Neuronal stem cell (in vitro differentiated cells): ENCODE measurements around the gene GGCX.

ENCODE experiments used
- DNase-seq: peaks from one replicate; pipeline ENCODE4 v3.0.0-alpha.2; 2013; ENCODE audit warnings: low spot score
- H2AFZ ChIP-seq: one replicate; pipeline ENCODE4 v1.6.1; 2013; ENCODE audit warnings: mild to moderate bottlenecking, low read length, inconsistent platforms
- H2AK5ac ChIP-seq: 2 replicates; pipeline ENCODE4 v1.6.1; 2013; ENCODE audit warnings: low read depth, mild to moderate bottlenecking, inconsistent platforms, low read length, moderate library complexity, mixed read lengths
- H2BK120ac ChIP-seq: 2 replicates; pipeline ENCODE4 v1.6.1; 2013; ENCODE audit warnings: low read depth, mild to moderate bottlenecking, inconsistent platforms, low read length, moderate library complexity, mixed read lengths
- H2BK12ac ChIP-seq: one replicate; pipeline ENCODE4 v1.6.1; 2013; ENCODE audit warnings: low read length, inconsistent platforms
- H2BK15ac ChIP-seq: 2 replicates; pipeline ENCODE4 v1.6.1; 2013; ENCODE audit warnings: mild to moderate bottlenecking, low read length, inconsistent platforms, mixed read lengths
- H2BK5ac ChIP-seq: one replicate; pipeline ENCODE4 v1.6.1; 2013; ENCODE audit warnings: inconsistent platforms, mild to moderate bottlenecking, low read length, moderate library complexity
- H3K14ac ChIP-seq: one replicate; pipeline ENCODE4 v1.6.1; 2013; ENCODE audit warnings: low read length, inconsistent platforms
- H3K18ac ChIP-seq: 2 replicates; pipeline ENCODE4 v1.6.1; 2013; ENCODE audit warnings: low read length, inconsistent platforms
- H3K23ac ChIP-seq: 2 replicates; pipeline ENCODE4 v1.6.1; 2013; ENCODE audit warnings: low read depth, mild to moderate bottlenecking, mixed read lengths, low read length, inconsistent platforms; ENCODE audit not compliant: poor library complexity
- H3K27ac ChIP-seq: replicated peaks from 3 replicates; pipeline ENCODE4 v1.5.1; 2013; ENCODE audit warnings: low read length, inconsistent platforms
- H3K27me3 ChIP-seq, 3 experiments: 2 replicates each; pipeline ENCODE4 v1.6.1; 2013; ENCODE audit warnings: low read length in 3 of 3, mild to moderate bottlenecking in 2 of 3, inconsistent platforms in 1 of 3, low read depth in 1 of 3, mixed read lengths in 1 of 3, moderate library complexity in 1 of 3; ENCODE audit not compliant: control insufficient read depth in 3 of 3, insufficient read depth in 3 of 3
- H3K36me3 ChIP-seq, 2 donors: replicated peaks in 1 of 2; 2 replicates each; pipeline ENCODE4 v1.6.1; 2013; ENCODE audit warnings: low read length in 2 of 2; ENCODE audit not compliant: control insufficient read depth in 2 of 2, insufficient read depth in 2 of 2
- H3K4ac ChIP-seq: 2 replicates; pipeline ENCODE4 v1.6.1; 2013; ENCODE audit warnings: inconsistent platforms, mild to moderate bottlenecking, low read length, moderate library complexity
- H3K4me1 ChIP-seq, 2 donors: 1 replicate in 1 of 2; 2 replicates in 1 of 2; pipeline ENCODE4 v1.6.1; 2013; ENCODE audit warnings: low read length in 2 of 2, low read depth in 1 of 2; ENCODE audit not compliant: control insufficient read depth in 2 of 2, insufficient read depth in 1 of 2
- H3K4me2 ChIP-seq: one replicate; pipeline ENCODE4 v1.6.1; 2013; ENCODE audit warnings: mild to moderate bottlenecking, low read length, inconsistent platforms; ENCODE audit not compliant: insufficient read depth, poor library complexity, severe bottlenecking
- H3K4me3 ChIP-seq, 2 donors: 2 replicates each; pipeline ENCODE4 v1.5.1; 2013; ENCODE audit warnings: low read length in 2 of 2, mild to moderate bottlenecking in 2 of 2, inconsistent platforms in 1 of 2, moderate library complexity in 1 of 2
- H3K79me1 ChIP-seq: one replicate; pipeline ENCODE4 v1.6.1; 2013; ENCODE audit warnings: low read depth, mild to moderate bottlenecking, inconsistent platforms, low read length, moderate library complexity
- H3K9ac ChIP-seq: one replicate; pipeline ENCODE4 v1.6.1; 2013; ENCODE audit warnings: mild to moderate bottlenecking, low read depth, low read length, inconsistent platforms; ENCODE audit not compliant: poor library complexity
- H3K9me3 ChIP-seq, 2 donors: replicated peaks in 1 of 2; 2 replicates each; pipeline versions ENCODE3 to v1.6.1; 2013; ENCODE audit warnings: low read length in 2 of 2, mild to moderate bottlenecking in 2 of 2, inconsistent platforms in 1 of 2, low read depth in 1 of 2, mixed read lengths in 1 of 2, moderate library complexity in 1 of 2; ENCODE audit not compliant: control insufficient read depth in 2 of 2, insufficient read depth in 1 of 2
- H4K8ac ChIP-seq: one replicate; pipeline ENCODE4 v1.6.1; 2013; ENCODE audit warnings: low read depth, mild to moderate bottlenecking, inconsistent platforms, low read length, moderate library complexity
- H4K91ac ChIP-seq: one replicate; pipeline ENCODE4 v1.6.1; 2013; ENCODE audit warnings: low read length, low read depth, mild to moderate bottlenecking, inconsistent platforms; ENCODE audit not compliant: poor library complexity
- WGBS, 2 donors: extraction: QIAGEN DNeasy Blood & Tissue Kit; methylation state at CpG; one replicate each; pipeline ENCODE4 v1.1.7; 2013; ENCODE audit warnings: missing lambda C conversion rate in 2 of 2, mixed read lengths in 1 of 2; ENCODE audit not compliant: insufficient read length in 2 of 2, insufficient replicate concordance in 1 of 2; ENCODE audit errors: extremely low coverage in 2 of 2; 5-methylcytosine and 5-hydroxymethylcytosine counted together

GGCX gene

GRCh38 chr2:85585781-85586105 is 24.4 kb upstream of the GGCX start:
- Histone ChIP-seq H2BK120ac (no peak overlapping the region), H2BK15ac (no peak overlapping the region), H3K4ac (no peak overlapping the region), H3K27me3 (peaks cover 0 to 26% (median 3%) of the 10 kb centered on the region in 3 experiments), H2AK5ac (no peak overlapping the region), H3K4me2 (no peak overlapping the region), H3K4me3 (no peak overlapping the region), H3K9ac (no peak overlapping the region), H3K23ac (no peak overlapping the region), H2BK12ac (no peak overlapping the region), H3K9me3 (no peaks in the 10 kb centered on the region), H3K36me3 (no peaks in the 10 kb centered on the region), H3K79me1 (no peaks in the 10 kb centered on the region), H3K27ac (no peak overlapping the region), H2BK5ac (no peak overlapping the region), H3K14ac (no peak overlapping the region), H3K4me1 (peaks cover 6 to 15% of the 10 kb centered on the region in 2 donors), H2AFZ (peak overlapping the region; percentile 58), H4K8ac (no peak overlapping the region), H4K91ac (no peak overlapping the region), H3K18ac (no peak overlapping the region)
- no peak for DNase-seq
- no CpG with 5 or more reads among the region's 1 CpG for WGBS, 2 donors

GRCh38 chr2:85584857-85585780 is 23.8 kb upstream of the GGCX start:
- no peak overlapping the region for H3K4me3 ChIP-seq
- no peak overlapping the region for H2BK120ac ChIP-seq
- H3K4me1 ChIP-seq: peaks cover 6 to 15% of the 10 kb centered on the region in 2 donors
- no peaks in the 10 kb centered on the region for H3K79me1 ChIP-seq
- no peak overlapping the region for H3K9ac ChIP-seq
- H4K8ac ChIP-seq: no peak overlapping the region
- peaks cover 0 to 26% (median 3%) of the 10 kb centered on the region in 3 experiments for H3K27me3 ChIP-seq
- H4K91ac ChIP-seq: no peak overlapping the region
- no peaks in the 10 kb centered on the region for H3K36me3 ChIP-seq
- no peak for DNase-seq
- no peak overlapping the region for H3K4me2 ChIP-seq
- no peak overlapping the region for H2BK12ac ChIP-seq
- H3K9me3 ChIP-seq: no peaks in the 10 kb centered on the region
- no peak overlapping the region for H2AK5ac ChIP-seq
- H3K18ac ChIP-seq: no peak overlapping the region
- peak overlapping the region; percentile 58 for H2AFZ ChIP-seq
- no peak overlapping the region for H2BK15ac ChIP-seq
- no CpG with 5 or more reads among the region's 9 CpGs for WGBS, 2 donors
- H3K4ac ChIP-seq: no peak overlapping the region
- H3K14ac ChIP-seq: no peak overlapping the region
- H3K23ac ChIP-seq: no peak overlapping the region
- peak overlapping the region; percentile 43 for H2BK5ac ChIP-seq
- H3K27ac ChIP-seq: no peak overlapping the region

DNA sequence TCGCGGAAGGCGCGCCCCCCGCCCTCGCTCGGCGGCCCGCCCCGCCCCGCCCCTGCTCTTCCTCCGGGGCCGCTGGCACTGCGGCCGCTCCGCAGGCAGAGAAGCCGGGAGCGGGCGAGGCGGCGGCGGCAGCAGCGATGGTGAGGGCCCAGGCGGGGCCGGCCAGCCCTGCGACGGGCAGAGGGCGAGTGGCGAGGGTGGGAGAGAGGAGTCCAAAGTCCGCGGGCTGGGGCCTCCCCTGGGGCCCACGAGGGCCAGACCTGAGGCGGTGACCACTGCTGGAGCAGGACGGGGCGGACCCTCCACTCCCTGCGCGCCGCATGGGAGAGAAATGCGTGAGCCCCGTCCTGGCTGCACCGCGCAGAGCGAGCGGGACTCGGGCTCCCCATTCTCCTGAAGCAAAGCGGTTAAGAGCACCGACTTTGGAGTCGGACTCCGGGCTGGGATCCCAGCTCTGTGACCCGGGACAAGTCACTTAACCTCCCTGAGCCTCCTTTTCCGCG is 23.1 kb upstream of the GGCX start, which contains the start of gene VAMP5:
Gene VAMP5, plus strand, starts transcription at position 78 of the 503 bp plus-strand sequence. Its CDS starts 60 bp downstream, at position 138.
- H3K4me3 ChIP-seq: peak within 1 kb of the TSS in 1 of 2 donors; percentile 72
- no peaks in the 10 kb centered on the region for H3K79me1 ChIP-seq
- no peaks in the 10 kb centered on the region for H3K36me3 ChIP-seq
- H3K9ac ChIP-seq: no peak within 1 kb of the TSS
- peak within 1 kb of the TSS; percentile 72 for H3K18ac ChIP-seq
- no CpG with 5 or more reads among the region's 52 CpGs for whole genome bisulfite sequencing, 2 donors
- H3K4me2 ChIP-seq: peak within 1 kb of the TSS; percentile 51
- H3K9me3 ChIP-seq: no peaks in the 10 kb centered on the region
- no peak within 1 kb of the TSS for H2BK120ac ChIP-seq
- H2BK5ac ChIP-seq: peak within 1 kb of the TSS; percentile 43
- H3K27me3 ChIP-seq: peaks cover 0 to 26% (median 3%) of the 10 kb centered on the region in 3 experiments
- H2AFZ ChIP-seq: peak within 1 kb of the TSS; percentile 58
- no peak within 1 kb of the TSS for H3K23ac ChIP-seq
- peak within 1 kb of the TSS; percentile 73 for H3K14ac ChIP-seq
- H3K27ac ChIP-seq: no peak within 1 kb of the TSS
- H3K4ac ChIP-seq: no peak within 1 kb of the TSS
- no peak within 1 kb of the TSS for H4K8ac ChIP-seq
- H2AK5ac ChIP-seq: no peak within 1 kb of the TSS
- no peak within 1 kb of the TSS for H4K91ac ChIP-seq
- no peak for DNase-seq
- H2BK12ac ChIP-seq: no peak within 1 kb of the TSS
- H2BK15ac ChIP-seq: no peak within 1 kb of the TSS
- peaks cover 10 to 23% of the 10 kb centered on the region in 2 donors for H3K4me1 ChIP-seq

DNA sequence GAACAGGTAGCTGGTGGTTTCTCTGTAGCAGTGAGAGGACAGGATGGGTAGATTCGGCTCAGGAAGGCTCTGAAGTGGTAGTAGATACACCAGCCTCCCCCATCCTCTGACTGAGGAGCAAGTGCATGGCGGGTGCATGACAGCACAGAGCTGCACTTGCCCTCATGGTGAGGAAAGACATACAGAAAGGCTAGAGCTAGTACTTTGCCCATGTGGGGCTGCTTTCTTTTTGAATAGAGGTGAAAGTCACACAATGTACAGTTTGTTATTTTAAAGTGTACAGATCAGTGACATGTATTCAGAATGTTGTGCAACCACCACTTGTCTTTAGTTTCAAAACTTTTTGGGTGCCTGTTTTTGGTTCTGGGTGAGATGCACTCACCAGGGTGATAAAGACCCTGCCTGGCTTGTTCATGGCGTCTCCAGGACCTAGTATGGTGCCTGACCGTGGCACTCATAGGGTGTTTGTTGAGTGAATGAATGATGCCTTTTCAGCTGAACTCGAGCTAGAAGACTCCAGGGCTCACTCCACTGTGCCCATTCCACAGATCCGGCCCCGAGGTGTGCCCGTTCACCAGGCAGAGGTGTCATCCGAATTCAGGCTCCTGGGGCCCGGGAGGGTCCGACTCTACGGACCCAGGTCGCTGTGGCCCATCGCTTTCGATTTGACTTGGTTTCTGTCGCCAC is 22.5 kb upstream of the GGCX start:
- Histone ChIP-seq H3K4me1 (peaks cover 13 to 29% of the 10 kb centered on the region in 2 donors), H3K4me2 (peak overlapping the region; percentile 51), H2BK120ac (no peak overlapping the region), H3K18ac (peak overlapping the region; percentile 44), H2BK15ac (no peak overlapping the region), H3K9me3 (no peaks in the 10 kb centered on the region), H3K4ac (no peak overlapping the region), H2AFZ (no peak overlapping the region), H4K91ac (no peak overlapping the region), H3K79me1 (no peaks in the 10 kb centered on the region), H3K36me3 (no peaks in the 10 kb centered on the region), H3K9ac (no peak overlapping the region), H2BK12ac (no peak overlapping the region), H3K4me3 (no peak overlapping the region), H2AK5ac (no peak overlapping the region), H2BK5ac (no peak overlapping the region), H4K8ac (no peak overlapping the region), H3K27me3 (peaks cover 0 to 26% (median 3%) of the 10 kb centered on the region in 3 experiments), H3K14ac (peak overlapping the region; percentile 73), H3K27ac (no peak overlapping the region), H3K23ac (no peak overlapping the region)
- no peak for DNase-seq
- WGBS, 2 donors: no CpG with 5 or more reads among the region's 16 CpGs
